Right atrium auricular region (tissue), 2 donors: Measurements from ENCODE around the gene SPTBN1. TPM values are rescaled to one million over a fixed set of nuclear protein-coding genes. Genes with fewer than 3 reads are reported as not detected.

Source experiments
- DNase-seq: peaks from one replicate; pipeline ENCODE4 v3.0.0-alpha.2; 2019; ENCODE audit warnings: low spot score
- H3K27ac ChIP-seq, 2 donors: fragments of 200-600 bp; sonication (generic); 1 replicate in 1 of 2; 2 replicates in 1 of 2; pipeline ENCODE4 v1.5.1; 2016 to 2019
- H3K27me3 ChIP-seq, 2 donors: fragments of 200-600 bp; sonication (generic); one replicate each; pipeline versions ENCODE4 v1.5.1 to v1.6.0; 2017 to 2019
- H3K36me3 ChIP-seq: fragments of 200-600 bp; sonication (generic); one replicate; pipeline ENCODE4 v1.5.1; 2016
- H3K4me1 ChIP-seq, 2 donors: fragments of 200-600 bp; sonication (generic); one replicate each; pipeline versions ENCODE4 v1.5.1 to v1.6.0; 2017 to 2019
- H3K4me3 ChIP-seq, 2 donors: fragments of 200-600 bp; sonication (generic); 1 replicate in 1 of 2; 2 replicates in 1 of 2; pipeline ENCODE4 v1.5.1; 2017 to 2019; ENCODE audit warnings: mild to moderate bottlenecking in 1 of 2, moderate library complexity in 1 of 2
- H3K9me3 ChIP-seq, 2 donors: fragments of 200-600 bp; sonication (generic); one replicate each; pipeline ENCODE4 v1.5.1; 2019
- total RNA-seq, 2 donors: library from RNA; depleted of rRNA; stranded (reverse); fragments of >200 nt; gene quantifications; one replicate each; pipeline ENCODE4 v1.1.0, GENCODE V29; 2016
- TF ChIP-seq, protein P1 (sequence below), 2 donors: fragments of 200-600 bp; sonication (generic); IDR thresholded peaks; one replicate each; pipeline ENCODE4 v1.5.1; 2019; ENCODE audit warnings: antibody characterized with exemption in 2 of 2

SPTBN1 gene
- total RNA-seq, 2 donors from 2014 or later: 265 to 382 TPM

DNA sequence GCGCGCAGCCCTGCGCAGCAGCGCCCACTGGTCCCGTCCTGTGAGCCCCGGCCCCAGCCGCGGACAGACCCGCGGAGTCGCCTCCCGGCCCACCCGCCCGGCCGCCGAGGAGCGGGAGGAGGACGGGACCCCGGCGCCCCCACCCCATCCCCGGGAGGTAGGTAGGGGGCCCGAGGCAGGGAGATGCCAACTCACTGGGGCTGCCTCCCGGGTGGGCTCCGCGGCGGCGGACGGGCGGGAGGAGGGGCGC is 160 bp downstream of the SPTBN1 start:
- Histone ChIP-seq H3K4me3 (peak overlapping the region; percentile 71 to 89), H3K9me3 (no peaks in the 10 kb centered on the region), H3K4me1 (peaks cover 0 to 39% of the 10 kb centered on the region in 2 donors), H3K27me3 (no peaks in the 10 kb centered on the region), H3K36me3 (no peaks in the 10 kb centered on the region), H3K27ac (peak overlapping the region; percentile 96 to 97)
- no peak for DNase-seq
- TF ChIP-seq, protein P1, sequence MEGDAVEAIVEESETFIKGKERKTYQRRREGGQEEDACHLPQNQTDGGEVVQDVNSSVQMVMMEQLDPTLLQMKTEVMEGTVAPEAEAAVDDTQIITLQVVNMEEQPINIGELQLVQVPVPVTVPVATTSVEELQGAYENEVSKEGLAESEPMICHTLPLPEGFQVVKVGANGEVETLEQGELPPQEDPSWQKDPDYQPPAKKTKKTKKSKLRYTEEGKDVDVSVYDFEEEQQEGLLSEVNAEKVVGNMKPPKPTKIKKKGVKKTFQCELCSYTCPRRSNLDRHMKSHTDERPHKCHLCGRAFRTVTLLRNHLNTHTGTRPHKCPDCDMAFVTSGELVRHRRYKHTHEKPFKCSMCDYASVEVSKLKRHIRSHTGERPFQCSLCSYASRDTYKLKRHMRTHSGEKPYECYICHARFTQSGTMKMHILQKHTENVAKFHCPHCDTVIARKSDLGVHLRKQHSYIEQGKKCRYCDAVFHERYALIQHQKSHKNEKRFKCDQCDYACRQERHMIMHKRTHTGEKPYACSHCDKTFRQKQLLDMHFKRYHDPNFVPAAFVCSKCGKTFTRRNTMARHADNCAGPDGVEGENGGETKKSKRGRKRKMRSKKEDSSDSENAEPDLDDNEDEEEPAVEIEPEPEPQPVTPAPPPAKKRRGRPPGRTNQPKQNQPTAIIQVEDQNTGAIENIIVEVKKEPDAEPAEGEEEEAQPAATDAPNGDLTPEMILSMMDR (IDR thresholded peaks at IDR 0.05): no peak

DNA sequence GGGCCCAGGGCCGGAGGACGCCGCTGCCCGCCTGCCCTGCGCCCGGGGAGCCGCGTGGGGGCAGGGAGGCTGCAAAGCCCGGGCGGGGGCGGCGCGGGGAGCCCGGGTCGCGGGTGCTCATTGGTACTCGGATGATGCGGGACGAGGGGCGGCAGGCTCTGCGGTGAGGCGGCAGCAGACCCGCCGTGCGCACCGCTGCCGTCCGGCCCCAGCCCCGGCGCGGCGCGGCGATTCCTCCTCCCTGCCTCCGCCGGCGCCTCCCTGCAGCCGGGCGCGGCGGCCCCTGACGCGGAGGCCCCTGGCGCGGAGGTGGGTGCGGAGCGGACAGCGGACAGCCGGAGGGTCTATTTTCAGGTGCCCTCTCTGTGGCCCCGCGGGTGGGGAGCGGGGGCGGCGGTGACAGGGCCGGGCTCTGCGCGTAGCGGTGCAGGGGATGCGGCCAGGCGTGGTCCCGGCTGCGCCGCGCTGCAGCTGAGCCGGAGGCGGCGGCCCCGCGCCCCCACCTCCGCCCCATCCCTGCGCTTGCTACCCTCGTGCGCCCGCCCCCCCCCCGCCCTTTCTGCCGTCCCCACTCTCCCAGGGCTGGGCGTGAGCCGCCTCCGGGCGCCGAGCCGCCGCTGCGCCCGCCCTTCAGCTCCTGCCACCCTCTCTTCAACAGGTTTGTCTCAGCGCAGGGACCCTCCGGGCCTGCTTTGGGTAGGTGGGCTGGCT is 640 bp downstream of the SPTBN1 start:
- no peak for DNase-seq
- Histone ChIP-seq H3K4me3 (peak overlapping the region; percentile 71 to 89), H3K27me3 (no peaks in the 10 kb centered on the region), H3K9me3 (no peaks in the 10 kb centered on the region), H3K27ac (peak overlapping the region; percentile 96 to 97), H3K4me1 (peaks cover 0 to 44% of the 10 kb centered on the region in 2 donors), H3K36me3 (no peaks in the 10 kb centered on the region)
- TF ChIP-seq, protein P1 (IDR thresholded peaks at IDR 0.05): no peak

DNA sequence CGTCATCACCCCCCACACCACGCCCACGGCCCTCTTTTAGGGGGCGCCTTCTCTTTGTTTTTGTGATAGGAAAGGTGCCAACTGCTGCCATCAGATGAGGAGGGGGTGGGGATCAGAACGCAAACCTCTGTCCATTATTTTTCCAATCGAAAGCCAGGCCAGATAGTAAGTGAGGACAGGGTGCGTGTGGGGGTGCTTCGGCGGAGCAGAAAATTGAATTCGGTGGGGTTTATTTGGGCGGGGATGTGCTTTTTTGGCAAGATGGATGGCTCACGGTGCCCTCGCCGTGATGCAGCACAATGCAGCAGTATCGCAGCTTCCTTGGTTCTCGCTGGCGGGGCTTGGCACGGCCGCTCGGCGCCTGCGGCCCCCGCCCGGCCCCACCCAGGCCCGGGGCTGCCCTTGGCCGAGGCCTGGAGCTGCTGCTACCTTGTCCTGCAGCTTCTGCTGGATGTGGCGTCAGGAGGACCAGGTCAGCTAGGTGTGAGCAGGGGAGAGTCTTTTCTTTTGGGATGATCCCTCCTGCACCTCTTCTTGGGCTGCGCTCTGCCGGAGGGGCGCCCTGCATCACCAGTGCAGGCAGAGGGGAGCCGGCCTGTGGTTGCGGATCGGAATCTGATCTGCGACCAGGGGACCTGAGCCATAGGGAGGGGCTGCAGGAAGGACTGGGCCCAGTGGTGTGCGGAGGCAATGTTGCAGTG is 1.3 kb downstream of the SPTBN1 start:
- peak overlapping the region; percentile 96 to 97 for H3K27ac ChIP-seq
- peaks cover 0 to 51% of the 10 kb centered on the region in 2 donors for H3K4me1 ChIP-seq
- H3K27me3 ChIP-seq: no peaks in the 10 kb centered on the region
- TF ChIP-seq, protein P1 (IDR thresholded peaks at IDR 0.05): no peak
- H3K4me3 ChIP-seq: peak overlapping the region; percentile 71 to 89
- no peaks in the 10 kb centered on the region for H3K9me3 ChIP-seq
- H3K36me3 ChIP-seq: no peaks in the 10 kb centered on the region
- DNase-seq: no peak

DNA sequence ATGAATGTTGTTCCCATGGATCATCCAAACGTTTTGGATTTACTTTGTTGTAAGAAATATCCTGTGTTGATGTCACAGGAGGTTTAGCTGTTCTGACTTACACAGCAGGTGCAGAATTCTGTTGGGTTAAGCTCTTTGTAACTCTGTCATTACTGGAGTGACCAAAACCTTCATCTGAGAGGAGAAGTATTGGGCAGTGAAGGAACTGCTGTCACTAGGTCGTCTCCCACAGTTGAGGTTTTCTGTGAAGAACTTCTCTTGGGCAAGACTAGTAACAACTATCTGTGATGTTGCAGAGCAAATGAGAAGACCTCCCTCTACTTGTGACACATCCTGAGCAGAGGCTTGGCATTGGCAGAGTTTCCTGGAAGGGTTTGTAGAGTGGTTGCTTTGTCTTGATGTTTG is 2.9 kb downstream of the SPTBN1 start:
- Histone ChIP-seq H3K4me1 (peaks cover 0 to 64% of the 10 kb centered on the region in 2 donors), H3K27ac (peak overlapping the region; percentile 96 to 97), H3K27me3 (no peaks in the 10 kb centered on the region), H3K36me3 (no peaks in the 10 kb centered on the region), H3K9me3 (no peaks in the 10 kb centered on the region), H3K4me3 (peak overlapping the region; percentile 9 to 89)
- TF ChIP-seq, protein P1 (IDR thresholded peaks at IDR 0.05): no peak
- no peak for DNase-seq

DNA sequence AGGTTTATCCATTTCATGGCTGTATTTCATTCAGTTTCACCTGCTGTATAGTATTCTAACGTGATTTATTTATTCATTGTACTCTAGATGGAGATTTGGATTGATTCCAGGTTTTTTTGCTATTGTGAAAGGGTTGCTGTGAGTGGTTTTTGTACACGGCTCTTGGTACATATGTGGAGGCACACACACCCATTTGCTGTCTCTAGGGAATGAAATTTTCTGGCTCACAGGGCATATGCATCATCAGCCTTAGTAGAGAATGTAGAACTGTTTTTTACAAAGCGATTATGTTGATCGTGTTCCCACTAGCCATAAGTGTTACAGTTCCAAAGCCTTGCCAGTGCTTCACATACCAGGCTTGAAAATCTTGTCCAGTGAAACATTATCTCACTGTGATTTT is 5.1 kb downstream of the SPTBN1 start:
- Histone ChIP-seq H3K4me1 (peaks cover 0 to 65% of the 10 kb centered on the region in 2 donors), H3K27me3 (no peaks in the 10 kb centered on the region), H3K36me3 (no peaks in the 10 kb centered on the region), H3K27ac (peak overlapping the region; percentile 96 to 97), H3K4me3 (no peak overlapping the region), H3K9me3 (no peaks in the 10 kb centered on the region)
- no peak for DNase-seq
- TF ChIP-seq, protein P1 (IDR thresholded peaks at IDR 0.05): no peak
